NCI-H2107 (cell line): Measurements from ENCODE around the gene ZNF283.

ENCODE experiments used
- DNase-seq: peaks from one replicate; lab custom pipeline; 2025; lab: John Stamatoyannopoulos, UW

The ZNF283 gene

DNA sequence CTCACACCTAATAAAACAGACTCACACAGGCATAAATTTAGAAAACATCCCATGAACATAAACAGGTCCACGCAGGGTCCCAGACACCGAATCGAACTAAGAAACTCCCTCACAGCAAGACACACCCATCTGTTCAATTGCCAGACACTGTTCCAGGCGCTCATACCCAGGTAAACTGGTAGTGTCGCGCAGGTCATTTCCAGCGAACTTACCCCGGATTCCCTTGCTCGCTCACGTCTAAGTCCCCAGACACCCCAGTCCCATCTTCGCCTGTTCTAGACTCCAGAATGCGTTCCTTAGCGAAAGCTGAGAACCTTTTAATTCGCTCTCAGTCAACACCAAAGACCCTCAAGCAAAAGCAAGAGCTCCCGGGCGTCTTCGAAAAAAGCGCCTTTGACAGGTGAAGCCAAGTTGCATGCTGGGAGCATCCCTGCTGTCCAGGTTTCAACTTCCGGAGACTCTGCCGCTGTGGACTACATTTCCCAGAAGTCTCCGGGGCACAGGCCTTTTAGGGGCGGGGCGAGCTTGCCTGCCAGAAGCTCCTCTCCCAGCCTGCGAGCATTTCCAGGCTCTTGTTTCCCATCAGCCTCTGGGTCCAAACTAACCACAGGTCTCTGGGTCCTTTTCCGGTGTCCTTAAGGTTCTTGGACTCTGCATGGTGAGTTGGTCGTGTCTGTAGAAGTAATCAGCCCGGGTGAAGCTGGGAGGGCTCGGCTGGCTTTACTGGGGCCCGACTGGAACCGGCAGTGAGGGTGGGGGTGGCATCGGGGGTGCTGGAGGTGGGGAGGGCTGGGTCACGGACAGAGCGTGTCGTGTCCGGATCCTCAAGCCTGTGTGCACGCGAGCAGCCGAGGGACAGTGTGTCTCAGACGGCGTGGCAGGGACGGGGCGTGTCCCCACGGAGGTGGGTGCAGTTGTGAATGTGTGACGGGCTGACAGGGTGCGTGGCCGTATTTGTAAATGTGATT lies at the start of gene ZNF283:
Gene ZNF283, plus strand, starts transcription at position 535 of the 968 bp plus-strand sequence. CDS start 6,184 bp downstream, outside the sequence.
- DNase-seq = peak; percentile 67

- DNase-seq = peak; percentile 88
These were observed 48.5 kb upstream of the ZNF283 start for GRCh38 chr19:43778651-43779050.

- DNase-seq = no peak
These were observed 47.8 kb upstream of the ZNF283 start for GRCh38 chr19:43779147-43779819.

DNA sequence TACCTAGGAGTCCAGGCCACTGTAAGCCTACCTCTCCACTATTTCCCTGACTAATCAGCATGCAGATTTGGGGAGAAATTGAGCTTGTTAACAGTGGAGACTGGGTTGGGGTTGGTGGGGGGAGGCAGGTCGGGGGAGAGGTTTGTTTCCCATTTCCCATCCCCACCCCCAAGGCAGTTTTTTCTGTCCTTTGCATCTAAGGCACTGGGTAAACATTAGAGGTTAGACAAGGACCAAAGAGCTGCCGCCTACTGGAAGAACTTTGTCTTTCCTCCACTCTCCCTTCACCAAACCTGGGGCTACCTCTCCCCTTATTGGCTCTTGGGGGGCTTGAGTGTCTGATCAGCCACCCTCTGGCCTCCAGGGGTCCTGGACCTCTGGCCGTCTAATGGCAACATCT lies 47.3 kb upstream of the ZNF283 start:
- no peak for DNase-seq

DNA sequence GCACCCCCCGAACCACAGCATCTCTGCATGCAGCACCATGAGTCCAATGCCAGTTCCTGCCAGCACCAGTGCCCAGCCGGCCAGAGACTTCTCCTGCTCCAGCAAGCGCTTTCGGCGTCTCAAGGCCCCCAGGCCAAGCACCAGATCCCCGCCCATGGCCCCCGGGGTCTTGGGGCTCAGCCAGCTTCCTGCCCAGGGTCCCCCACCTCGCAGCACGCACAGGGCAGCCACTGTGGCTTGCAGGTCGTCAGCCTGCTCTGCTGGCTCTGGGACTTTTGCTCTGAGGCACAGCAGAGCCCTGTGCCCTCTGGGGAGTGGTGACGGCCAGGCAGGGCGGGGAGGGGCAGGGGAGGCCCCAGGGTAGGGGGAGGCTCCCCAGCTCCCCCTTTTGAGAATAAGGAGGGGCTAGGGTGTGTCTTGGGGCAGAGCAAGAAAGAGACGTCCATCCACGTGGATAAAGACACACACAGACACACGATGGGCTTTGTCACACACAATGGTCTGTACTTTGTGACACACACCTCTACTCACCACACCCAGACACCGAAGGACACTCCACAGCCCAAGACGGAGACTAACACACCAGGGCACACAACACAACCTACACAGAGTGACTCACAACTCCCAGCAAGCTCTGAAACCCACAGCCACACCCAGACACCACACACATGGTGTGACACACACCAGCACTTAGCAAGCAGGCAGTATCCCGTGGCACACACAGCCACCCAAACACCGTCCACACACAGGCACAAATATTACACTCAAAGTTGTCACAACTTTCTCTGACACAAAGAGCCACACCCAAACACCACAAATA lies 46.2 kb upstream of the ZNF283 start, which contains the start of gene KCNN4:
Gene KCNN4, minus strand, starts transcription at position 268 of the 820 bp plus-strand sequence. Its CDS starts 112 bp downstream, at position 156.
- DNase-seq = no peak

DNA sequence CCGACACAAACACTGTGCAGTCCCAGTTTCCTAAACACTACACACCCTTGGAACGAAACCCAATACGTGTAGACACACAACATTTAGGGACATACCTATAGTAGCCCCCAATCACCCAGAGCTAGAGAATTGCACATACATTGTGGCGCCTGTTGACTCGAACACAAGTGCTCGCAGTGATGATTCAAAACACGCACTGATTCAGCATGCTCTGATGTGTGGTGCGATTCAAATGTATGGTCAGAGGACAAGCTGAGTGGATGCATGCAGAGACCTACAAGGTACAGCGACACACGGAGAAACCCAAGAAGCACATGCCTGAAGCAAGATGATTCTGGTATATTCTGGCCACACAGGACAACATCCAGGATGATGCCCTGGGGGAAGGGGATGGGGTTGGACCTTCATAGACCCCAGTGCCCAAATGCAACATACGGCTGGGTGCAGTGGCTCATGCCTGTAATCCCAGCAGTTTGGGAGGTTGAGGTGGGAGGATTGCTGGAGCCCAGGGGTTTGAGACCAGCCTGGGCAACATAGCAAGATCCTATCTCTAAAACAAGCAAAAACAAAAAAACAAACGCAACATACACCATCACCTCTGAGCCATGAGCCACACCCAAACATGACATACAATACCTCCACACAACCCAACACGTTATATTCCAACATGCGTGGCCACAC lies 45.4 kb upstream of the ZNF283 start:
- DNase-seq = no peak

GRCh38 chr19:43782311-43782660 lies 44.8 kb upstream of the ZNF283 start:
- no peak for DNase-seq

GRCh38 chr19:43782689-43783231 lies 44.4 kb upstream of the ZNF283 start:
- DNase-seq = no peak

GRCh38 chr19:43783636-43784035 lies 43.5 kb upstream of the ZNF283 start:
- DNase-seq = no peak

- DNase-seq = no peak
These were observed 42.7 kb upstream of the ZNF283 start for GRCh38 chr19:43784241-43784980.

- no peak for DNase-seq
These were observed 41.9 kb upstream of the ZNF283 start for GRCh38 chr19:43784981-43785808.

- no peak for DNase-seq
These were observed 40.5 kb upstream of the ZNF283 start for GRCh38 chr19:43786665-43787064.

GRCh38 chr19:43789029-43789428 lies 38.1 kb upstream of the ZNF283 start:
- no peak for DNase-seq

GRCh38 chr19:43790587-43790986 lies 36.5 kb upstream of the ZNF283 start:
- DNase-seq = no peak

DNA sequence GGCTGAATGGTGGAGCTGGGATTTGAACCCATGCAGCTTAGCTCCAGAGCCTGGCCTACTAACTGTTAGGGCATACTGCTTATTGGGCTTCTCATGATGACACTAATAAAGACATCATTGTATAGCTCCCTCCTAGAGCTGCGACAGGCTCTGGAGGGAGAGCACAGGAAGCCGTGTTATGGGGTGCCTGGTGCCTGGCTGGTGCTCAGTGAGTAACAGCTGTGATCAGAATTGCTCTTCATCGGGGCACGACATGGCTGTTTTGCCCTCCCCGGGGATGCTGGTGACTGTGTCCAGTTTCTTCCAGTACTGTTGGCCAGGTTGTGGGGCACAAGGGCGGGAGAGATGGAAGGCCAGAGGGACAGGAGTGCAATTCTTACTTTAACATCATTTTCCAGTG lies 30.0 kb upstream of the ZNF283 start:
- no peak for DNase-seq

DNA sequence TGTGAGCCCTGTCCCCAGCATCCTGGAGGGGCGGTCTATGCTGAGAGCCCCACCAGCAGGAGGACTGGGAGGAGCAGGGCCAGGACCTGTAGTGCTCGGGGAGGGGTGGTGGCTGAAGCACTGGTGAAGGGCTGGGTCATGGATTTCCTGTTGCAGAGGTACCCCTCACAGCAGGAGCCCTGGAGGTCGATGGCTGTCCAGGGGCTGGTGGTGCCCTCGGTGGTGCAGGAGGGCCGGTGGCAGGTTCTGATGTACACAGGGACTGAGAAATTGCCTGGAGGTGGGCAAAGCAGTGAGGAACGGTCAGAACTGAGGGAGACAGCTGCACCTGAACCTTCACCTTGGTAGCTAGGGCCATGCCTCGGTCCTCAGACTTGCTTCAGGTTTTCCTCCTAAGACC lies 29.6 kb upstream of the ZNF283 start:
- no peak for DNase-seq

GRCh38 chr19:43798026-43798545 lies 29.0 kb upstream of the ZNF283 start:
- DNase-seq = no peak

- peak; percentile 34 for DNase-seq
These were observed 28.3 kb upstream of the ZNF283 start for GRCh38 chr19:43798546-43799409.
